22Rv1 (cell line): ENCODE measurements around the gene GYPE.
"Not testable (repeated sequence)": the region's sequence is repeated elsewhere in the genome, so short reads cannot be mapped to it uniquely, and the experiment has no call there.

Experiments used
- ZFX ChIP-seq: fragments of 450-650 bp; IDR thresholded peaks from 2 replicates; pipeline ENCODE4 v1.6.1; 2017; ENCODE audit warnings: antibody characterized with exemption, borderline replicate concordance
- TF ChIP-seq, protein P1 (sequence below): fragments of 450-650 bp; IDR thresholded peaks from 2 replicates; pipeline ENCODE4 v1.5.1; 2017; ENCODE audit warnings: mild to moderate bottlenecking

DNA sequence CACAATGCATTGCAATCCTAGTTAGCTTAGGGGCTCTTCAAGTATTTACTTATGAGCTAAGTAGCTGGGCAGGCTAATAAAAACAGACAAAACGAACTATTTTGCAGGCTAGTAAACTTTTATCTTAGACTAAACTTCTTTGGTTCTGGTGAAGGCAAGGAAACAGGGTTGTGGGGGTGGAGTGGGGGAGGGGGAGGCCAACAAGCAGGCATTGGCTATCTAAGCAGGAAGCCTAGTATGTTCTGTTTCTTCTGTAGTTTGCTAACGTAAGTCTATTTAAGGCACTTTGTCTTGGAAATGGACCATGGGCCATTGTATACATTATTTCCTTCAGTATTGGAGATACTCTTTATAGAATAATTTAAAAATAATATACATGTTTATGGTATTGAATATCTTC is 35.3 kb upstream of the GYPE start:
- TF ChIP-seq, protein P1, sequence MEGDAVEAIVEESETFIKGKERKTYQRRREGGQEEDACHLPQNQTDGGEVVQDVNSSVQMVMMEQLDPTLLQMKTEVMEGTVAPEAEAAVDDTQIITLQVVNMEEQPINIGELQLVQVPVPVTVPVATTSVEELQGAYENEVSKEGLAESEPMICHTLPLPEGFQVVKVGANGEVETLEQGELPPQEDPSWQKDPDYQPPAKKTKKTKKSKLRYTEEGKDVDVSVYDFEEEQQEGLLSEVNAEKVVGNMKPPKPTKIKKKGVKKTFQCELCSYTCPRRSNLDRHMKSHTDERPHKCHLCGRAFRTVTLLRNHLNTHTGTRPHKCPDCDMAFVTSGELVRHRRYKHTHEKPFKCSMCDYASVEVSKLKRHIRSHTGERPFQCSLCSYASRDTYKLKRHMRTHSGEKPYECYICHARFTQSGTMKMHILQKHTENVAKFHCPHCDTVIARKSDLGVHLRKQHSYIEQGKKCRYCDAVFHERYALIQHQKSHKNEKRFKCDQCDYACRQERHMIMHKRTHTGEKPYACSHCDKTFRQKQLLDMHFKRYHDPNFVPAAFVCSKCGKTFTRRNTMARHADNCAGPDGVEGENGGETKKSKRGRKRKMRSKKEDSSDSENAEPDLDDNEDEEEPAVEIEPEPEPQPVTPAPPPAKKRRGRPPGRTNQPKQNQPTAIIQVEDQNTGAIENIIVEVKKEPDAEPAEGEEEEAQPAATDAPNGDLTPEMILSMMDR, result not testable (repeated sequence)
- TF ChIP-seq ZFX, result not testable (repeated sequence)
